GM13976 (cell line): ENCODE data around the gene DLST.

Source experiments
- DNase-seq: peaks from one replicate; pipeline ENCODE4 v3.0.0; 2012; ENCODE audit warnings: low spot score
- in situ Hi-C: fragments of 300-500 bp; cut with MboI; formaldehyde crosslinking; loops from one replicate; pipeline ENCODE4 v1.12.0; 2022; ENCODE audit warnings: low sequenced_read_pairs, mixed read lengths, inconsistent platforms; ENCODE audit not compliant: unreplicated experiment
- TF ChIP-seq, protein P1 (sequence below): IDR thresholded peaks from 2 replicates; pipeline ENCODE4 v1.5.1; 2012; ENCODE audit warnings: borderline replicate concordance, mild to moderate bottlenecking; ENCODE audit not compliant: insufficient read depth; ENCODE audit errors: extremely low read depth, missing control alignments, control extremely low read depth

The DLST gene

DNA sequence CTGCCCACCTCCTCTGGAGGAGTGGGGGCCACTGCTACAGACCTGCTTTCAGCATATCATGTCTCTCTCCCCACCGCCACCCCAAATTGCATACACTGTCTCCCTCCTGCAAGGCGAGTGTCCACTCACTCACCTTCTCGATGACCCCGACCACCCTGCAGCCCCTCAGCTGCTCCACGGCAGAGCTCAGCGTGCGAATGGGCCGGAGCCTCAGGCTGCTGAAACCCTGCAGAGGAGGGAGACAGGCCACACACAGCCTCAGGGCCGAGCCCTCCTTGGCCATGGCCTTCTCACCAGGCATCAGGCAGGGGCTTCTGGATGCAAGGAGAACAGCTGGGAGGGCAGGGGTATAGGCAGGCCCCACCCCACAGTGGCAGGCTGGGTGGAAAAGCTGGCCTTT lies 36.7 kb downstream of the DLST start:
- no peak for DNase-seq
- in situ Hi-C loops = no loop called here
- TF ChIP-seq, protein P1, sequence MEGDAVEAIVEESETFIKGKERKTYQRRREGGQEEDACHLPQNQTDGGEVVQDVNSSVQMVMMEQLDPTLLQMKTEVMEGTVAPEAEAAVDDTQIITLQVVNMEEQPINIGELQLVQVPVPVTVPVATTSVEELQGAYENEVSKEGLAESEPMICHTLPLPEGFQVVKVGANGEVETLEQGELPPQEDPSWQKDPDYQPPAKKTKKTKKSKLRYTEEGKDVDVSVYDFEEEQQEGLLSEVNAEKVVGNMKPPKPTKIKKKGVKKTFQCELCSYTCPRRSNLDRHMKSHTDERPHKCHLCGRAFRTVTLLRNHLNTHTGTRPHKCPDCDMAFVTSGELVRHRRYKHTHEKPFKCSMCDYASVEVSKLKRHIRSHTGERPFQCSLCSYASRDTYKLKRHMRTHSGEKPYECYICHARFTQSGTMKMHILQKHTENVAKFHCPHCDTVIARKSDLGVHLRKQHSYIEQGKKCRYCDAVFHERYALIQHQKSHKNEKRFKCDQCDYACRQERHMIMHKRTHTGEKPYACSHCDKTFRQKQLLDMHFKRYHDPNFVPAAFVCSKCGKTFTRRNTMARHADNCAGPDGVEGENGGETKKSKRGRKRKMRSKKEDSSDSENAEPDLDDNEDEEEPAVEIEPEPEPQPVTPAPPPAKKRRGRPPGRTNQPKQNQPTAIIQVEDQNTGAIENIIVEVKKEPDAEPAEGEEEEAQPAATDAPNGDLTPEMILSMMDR = no peak

DNA sequence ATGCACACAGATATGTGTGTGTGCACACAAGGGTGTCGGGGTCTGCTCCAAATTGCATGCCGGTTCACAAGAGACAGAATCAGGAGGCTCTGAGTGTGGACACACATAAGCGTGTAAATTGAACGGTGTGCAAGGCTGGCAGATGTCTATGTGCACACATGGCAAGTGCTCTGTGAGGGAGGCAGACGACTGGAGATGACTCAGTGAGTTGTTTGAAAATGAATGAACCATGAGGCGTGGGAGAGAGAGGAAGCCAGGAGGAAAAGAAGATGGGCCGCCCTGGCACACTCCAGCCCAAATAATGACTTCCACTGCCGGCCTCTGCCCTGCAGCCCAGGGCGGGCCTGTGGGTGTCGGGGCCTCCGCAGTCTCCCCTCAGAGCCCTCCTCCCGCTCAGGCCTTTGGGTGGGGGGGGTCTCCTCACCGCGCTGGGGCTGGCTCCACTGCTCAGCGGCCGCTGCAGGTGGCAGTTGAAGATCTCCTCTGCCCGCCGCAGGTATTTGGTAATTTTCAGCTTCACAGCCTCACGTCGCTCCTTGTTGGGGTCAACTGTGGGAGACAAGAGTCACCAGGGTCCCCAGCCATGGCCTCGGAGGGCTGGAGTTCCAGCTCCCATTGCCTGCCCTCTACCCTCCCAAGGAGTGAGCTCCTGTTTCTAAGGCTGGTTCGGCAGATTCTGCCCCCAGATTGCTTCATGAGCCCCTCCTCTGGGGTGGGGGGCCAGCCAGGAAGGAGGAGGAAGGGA lies 37.9 kb downstream of the DLST start:
- TF ChIP-seq, protein P1 = no peak
- DNase-seq = no peak
- in situ Hi-C loops = no loop called here

DNA sequence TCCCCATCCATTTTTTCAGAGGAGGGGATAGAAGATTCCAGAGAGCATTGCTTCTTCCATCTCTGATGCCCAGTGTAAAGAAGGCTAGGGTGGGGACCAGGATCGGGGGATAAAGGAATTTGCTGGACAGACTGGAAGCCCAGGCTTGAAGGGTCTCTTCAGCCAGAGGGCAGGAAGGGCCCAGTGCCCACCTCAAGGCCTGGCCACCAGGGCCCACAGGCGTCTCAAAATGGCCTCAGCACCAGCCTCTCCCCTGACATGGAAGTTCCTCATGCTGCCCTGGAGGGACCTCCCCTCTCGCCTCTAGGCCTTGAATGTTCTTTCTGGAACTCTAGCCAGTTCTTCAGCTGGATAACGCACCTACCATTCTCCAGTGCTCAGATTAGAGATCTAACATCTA lies 38.6 kb downstream of the DLST start:
- in situ Hi-C loops = no loop called here
- TF ChIP-seq, protein P1 = no peak
- DNase-seq = no peak

DNA sequence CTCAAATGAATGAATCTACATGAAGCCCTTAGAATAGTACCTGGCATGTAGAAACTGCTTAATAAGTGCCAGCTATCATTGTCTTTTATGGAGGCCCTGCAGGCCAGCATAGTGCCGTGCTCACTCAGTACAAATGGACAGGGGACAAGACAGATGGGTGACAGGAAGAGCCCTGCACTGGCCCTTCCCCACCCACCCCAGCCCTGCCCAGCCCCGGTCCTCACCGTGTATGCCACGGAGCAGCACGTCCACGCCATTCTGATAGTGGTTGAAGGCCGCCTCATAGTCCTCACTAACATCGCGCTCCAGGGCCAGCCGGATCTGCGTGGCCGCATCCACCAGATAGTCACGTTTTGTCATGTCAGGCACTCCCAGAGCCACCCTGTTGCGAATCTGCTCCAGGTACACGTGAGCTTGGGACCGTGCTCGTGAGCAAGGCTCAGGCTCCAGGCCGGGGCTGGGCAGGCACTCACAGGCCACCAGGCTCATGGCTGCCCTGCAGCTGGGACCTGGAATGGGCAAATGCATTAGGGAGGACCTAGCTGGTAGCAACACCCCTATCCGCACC lies 39.4 kb downstream of the DLST start:
- in situ Hi-C loops = no loop called here
- TF ChIP-seq, protein P1 = no peak

DNA sequence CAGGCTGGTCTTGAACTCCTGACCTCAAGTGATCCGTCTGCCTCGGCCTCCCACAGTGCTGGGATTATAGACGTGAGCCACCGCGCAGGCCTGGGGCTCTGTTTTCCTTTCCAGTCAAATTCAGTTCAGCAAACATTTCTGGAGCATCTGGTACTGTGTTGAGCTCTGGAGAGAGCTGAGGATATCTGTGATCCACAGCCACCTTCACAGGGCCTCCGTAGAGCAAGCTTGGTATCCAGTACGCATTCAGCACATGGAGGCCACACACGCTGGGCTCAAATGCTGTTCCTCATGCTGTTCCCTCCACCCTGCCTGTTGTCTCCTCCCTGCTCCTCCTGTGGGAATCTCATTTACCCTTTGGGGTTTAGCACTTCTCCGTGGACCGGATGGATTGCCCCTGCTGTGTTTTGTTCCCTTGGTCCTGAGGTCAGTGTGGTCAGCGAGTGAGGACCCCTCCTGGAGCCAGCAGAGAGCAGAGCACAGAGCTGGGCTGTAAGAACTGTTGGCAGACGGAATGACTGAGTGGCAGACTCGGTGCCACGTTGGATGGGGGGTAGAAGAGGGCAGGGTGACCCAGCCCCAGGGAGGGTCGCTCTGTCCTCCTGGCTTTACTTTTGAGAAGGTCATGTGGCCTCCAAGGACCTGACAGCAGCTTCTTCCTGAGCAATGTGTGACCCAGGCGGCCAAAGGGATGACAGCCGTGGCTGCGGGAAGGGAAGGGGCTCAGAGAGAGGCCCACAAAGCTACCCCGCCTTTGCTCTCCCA lies 40.5 kb downstream of the DLST start:
- peak; percentile 19 for DNase-seq
- TF ChIP-seq, protein P1 = no peak
- in situ Hi-C loops = no loop called here

More for the DNA sequence above, 39.4 kb downstream of the DLST start:
- DNase-seq = no peak

DNA sequence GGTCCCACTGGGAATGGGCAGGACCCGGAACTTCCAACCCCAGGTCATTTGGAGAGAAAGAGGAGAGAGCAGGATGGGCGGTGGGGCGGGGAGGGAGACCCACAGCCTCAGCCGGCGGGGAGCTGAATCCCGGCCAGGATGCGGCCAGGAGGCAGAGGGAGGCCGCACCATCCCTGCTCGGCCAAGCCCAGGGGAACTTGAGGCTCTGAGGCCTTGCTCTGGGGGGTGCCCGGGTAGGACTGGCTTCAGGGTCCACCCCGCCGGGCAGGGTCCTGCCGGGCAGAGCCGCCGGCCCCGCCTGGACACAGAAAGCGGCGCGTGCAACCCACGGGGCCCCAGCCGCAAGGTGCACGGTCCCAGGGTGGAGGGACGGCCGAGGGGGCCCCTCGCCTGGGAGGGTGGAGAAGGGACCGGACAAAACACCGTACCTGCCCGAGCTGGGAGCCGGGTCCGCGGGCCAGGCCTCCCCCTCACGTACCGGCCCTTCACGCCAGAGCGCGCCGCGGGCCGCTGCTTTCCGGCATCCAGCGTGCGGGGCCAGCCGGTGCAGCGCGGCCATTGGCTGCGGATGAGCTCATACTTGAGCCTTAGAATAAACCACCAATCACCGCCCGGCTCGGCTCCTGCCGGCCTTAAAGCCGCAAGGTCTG lies 41.2 kb downstream of the DLST start, which contains the start of gene RPS6KL1:
RPS6KL1 (minus strand) TSS at position 509 of the 650 bp plus-strand sequence. CDS start 1,719 bp downstream, outside the sequence.
- peak; percentile 93 for DNase-seq
- TF ChIP-seq, protein P1 = no peak
- in situ Hi-C loops = no loop called here
